NCI-H1092 treated with DMSO at 0.1 percent for 48 hours (cell line): ENCODE results near the gene UNC13C.
A peak's percentile ranks its signal among the peaks of the same experiment; 100 is the strongest.
"Not testable (repeated sequence)": the region's sequence is repeated elsewhere in the genome, so short reads cannot be mapped to it uniquely, and the experiment has no call there.

Experiments
- DNase-seq: peaks from one replicate; lab custom pipeline; 2025; lab: John Stamatoyannopoulos, UW

Gene UNC13C

DNA sequence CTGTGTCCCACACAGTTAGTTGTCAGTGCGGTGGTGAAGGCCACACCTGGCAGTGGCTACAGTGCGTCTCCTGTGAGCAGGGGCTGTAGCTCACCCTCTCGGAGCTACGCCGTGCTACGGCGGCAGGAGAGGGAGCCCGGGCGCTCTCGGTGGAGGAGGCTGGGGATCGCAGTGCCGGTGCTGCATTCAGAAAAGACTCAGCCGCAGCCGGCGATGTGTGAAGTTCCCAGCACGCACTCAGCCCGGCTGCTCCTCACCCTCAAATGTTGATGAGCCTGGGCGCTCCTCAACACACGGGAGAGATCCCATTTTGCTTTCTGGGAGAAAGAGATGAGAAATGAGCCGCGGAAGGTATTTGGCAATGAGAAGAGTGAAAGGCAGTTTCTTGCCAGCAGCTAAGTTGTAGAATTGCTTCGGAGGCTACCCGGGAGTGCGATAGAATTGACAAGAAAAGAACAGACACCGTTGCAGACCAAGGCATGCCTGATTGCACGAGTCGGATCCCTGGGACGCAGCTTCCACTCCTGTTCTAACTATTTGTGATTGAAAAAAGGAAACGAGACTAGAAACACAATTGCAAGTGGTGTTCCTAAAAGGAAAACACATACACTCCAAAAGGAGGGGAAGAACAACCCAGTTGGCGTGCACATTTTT, at the start of gene UNC13C:
Gene UNC13C, plus strand, starts transcription at position 189 of the 654 bp plus-strand sequence. CDS start 34,463 bp downstream, outside the sequence.
- peak; percentile 33 for DNase-seq

DNA sequence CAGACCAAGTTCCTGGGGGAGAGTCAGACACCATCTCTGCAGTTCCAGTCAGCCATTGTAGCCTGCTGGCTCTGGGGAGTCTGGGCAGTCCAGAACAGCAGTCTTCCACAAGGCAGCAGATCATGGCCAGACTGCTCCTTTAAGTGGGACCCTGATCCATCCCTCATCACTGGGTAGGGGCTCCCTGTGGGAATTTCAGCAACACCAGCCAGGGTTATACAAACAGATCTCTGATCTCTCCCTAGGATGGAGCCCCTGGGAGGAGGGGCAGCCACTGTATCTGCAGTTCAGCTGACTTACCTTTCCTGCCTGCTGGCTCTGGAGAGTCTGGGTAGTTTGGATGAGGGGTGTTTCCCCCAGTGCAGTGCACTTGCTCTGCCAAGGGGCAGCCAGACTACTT, 42.1 kb upstream of the UNC13C start:
- DNase-seq, result no peak

DNA sequence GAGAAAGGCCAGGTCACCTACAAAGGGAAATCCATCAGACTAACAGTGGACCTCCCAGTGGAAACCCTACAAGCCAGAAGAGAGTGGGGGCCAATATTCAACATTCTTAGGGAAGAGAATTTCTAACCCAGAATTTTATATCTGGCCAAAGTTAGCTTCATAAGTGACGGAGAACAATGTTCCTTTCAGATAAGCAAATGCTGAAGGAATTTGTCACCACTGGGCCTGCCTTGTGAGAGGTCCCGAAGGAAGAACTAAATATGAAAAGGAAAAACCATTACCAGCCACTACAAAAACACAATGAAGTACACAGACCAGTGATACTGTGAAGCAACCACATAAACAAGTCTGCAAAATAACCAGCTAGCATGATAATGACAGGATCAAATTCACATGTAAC, 40.6 kb upstream of the UNC13C start:
- not testable (repeated sequence) for DNase-seq

DNA sequence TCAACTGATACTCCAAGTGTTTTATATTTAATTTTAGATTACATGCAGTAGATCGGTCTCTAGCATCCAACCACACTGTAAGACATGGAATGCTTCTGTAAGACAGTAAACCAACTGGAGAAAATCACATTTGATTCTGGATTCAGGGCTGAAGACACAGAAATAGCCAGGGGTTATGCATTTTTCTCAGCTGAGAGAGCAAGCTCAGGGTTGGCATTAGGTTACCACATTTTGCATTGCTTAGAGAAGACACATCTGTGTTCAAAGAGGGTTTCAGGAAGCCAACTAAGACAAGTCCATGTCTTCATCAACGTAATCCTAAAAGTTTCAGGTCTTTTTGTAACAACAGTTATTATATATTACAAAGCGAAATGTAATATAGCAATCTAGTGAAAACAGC, 27.7 kb upstream of the UNC13C start:
- DNase-seq, result no peak

DNA sequence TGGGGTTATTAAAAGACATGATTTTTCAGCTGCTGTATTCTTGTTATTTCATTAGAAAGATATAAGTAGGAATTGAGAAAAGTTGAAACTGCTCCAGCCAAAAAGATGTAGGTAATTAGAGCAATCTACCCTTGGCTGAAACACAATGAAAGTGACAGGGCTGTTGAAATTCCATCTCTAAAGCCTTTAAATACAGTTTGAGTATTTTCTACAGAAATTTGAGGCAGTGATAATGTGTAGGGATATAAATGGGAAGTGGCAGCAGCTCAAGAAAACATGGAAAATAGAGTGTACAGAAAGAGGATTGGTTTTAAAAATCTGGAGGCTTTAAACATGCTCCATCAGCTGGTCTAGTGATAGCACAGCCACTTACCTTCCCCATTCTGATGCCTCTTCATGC, 22.8 kb upstream of the UNC13C start:
- no peak for DNase-seq

DNA sequence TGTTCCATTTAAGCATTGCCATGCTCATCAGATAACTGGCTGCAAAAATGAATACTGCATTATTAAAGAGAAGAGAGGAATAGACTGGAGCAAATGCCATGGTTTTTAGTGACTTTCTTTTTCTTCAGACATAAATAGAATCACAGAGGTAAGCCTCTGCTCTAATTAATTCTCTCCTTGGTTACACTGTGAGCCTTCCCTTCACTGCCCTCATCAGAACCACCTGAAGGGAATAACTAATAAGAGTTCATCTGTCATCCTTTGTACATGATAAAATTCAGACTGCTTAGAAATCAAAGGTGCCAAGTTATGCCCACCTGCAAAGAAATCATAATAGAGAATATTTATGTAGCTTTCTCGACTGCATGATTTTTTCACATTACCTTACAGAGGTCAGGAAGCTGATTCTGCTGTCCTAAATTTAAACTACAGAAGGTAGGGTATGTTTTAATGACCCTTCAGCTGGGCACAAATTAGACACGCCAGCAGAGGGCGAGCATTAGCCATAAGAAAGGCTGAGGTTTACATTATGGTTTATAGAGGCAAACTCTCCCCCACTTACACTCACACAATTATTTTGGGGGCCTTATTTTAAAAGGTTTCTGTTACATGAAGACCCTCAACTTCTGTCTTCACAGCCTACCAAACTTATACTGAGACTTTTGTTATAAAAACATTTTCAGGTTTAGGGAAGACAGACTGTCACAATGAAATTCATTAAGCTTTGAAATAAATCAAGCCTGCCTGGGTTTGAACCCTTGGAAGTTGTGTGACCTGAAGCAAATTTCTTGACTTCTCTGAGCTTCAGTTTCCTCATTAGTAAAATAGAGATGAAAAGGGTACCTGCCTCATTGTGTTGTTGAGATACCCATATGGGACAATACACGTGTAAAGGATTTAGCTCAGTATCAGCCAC, 15.3 kb upstream of the UNC13C start:
- peak; percentile 24 for DNase-seq

DNA sequence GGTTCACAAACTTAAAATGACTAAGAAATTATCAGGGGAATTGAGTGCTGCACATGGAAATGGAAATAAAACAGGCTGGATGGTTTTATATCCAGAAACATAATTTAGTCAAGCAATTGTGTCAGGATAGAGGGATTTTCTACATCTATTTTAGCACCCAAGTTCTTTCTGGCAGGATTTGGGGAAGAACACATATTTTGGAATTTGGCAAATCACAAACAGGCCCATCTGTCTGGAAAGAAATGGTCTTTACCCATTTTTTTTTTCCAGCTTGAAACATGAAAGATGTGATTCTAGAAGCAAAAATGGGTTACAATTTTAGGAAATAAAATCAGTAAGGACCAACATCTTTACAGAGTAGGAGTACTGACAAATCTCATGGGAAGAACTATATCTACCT, 14.4 kb upstream of the UNC13C start:
- DNase-seq, result no peak

DNA sequence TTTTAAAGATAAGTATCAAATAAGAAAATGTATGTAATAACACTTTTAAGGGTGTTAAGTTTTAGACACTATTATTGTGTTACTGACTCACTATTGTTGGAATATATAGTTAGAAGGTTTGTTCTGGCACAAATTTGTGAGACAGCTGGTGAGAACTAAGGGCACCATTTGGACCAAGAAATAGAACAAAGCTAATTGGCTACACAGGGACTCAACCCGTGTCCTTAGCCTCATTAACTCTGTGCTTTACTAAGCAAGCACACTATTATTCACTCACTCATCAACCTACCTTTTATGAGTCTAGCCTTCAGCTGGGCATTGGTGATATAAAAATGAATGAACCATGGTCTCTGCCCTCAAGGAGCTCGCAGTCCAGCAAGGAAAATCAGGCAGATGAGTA, 4.1 kb upstream of the UNC13C start:
- no peak for DNase-seq

DNA sequence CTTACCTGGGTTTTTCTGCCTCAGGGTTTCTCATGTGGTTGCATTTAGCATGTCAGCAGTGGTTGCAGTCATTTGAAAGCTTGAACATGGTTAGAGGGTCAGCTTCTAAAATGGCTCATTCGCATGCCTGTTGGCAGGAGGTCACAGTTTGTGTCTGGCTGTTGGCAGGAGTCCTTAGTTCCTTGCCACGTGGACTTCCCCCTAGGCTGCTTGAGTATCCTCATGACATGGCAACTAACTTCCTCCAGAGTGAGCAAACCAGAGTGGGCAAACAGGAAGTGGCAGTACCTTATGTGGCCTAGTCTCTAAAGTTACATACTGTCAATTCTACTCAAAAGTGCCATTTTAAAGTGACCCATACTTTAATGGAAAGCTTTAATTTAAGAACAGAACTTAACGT, 3.4 kb upstream of the UNC13C start:
- no peak for DNase-seq

DNA sequence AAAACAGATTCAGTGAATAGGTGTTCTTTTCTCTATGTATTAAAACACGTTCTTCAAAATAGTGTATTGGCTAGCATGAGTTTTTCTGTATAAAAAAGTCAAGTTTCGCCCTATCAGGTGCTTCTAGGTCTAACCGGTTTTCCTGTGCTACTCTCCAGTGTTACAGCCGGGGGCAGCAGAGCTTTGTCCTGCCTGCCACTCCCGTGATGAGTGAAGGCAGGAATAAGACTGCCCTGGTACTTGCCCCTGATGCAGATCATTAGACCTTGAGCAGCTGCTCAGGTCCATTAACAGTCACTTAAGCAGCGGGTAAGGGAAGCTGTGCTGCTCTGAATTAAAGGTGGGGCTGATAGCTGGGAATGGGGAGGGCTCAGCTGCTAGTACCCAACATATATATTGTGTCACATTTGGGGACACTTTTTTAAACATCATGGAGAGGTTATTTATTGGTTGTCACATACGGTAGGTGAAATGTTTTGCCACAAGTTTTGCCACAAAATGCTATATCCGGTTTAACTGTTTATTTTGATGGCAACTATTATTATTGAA, 1.3 kb upstream of the UNC13C start:
- DNase-seq, result peak; percentile 38

DNA sequence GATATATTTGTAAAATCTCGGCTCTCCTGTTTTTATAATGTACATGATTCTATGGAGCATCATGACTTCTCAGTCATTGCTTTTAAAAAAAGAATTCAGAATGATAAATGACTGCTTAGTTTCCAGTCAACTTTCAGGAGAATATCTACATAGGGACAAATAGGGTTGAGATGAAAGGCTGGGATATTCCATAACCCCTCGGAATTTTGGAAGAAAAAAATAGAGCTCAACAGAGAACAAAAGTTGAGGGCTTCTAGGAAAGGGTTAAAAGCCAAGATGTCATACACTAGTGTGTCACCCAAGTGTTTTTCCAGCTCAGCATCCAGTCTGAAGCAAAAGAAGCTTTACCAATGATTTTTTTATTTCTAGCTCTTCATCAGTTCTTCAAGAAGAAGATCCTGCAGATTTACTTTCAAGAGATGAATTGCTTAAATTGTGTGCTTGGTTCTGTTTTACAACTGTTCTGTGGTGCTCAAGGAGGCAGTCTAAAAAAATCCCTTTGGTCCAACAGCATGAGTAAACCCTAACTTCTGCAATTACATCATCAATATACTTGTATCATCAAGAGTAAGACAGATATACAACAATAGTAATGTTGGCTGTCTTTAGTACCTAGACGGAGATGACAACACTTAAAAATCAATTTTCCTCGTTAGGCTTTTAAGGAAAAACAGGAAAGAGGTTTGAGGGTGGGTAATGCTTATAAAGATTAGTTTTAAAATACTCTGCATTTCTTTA, 979 bp downstream of the UNC13C start:
- no peak for DNase-seq

DNA sequence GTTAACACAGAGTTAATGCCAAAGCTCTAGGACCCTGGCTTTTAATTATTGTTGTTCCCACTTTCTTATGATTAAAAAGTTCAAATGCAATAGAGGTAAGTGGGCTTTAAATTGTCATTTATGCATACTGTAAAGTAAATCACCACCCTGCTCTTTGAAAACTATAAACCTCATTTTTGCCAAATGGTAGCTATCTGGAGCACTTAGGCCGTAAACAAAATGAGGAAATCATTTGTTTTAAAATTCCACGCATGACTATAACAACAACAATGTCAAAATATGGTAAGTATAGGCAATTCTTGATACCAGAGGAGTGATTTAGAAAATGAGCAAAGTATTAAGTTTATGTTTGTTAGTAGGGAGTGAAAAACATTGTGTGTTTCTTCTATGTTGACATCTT, 1.8 kb downstream of the UNC13C start:
- no peak for DNase-seq

DNA sequence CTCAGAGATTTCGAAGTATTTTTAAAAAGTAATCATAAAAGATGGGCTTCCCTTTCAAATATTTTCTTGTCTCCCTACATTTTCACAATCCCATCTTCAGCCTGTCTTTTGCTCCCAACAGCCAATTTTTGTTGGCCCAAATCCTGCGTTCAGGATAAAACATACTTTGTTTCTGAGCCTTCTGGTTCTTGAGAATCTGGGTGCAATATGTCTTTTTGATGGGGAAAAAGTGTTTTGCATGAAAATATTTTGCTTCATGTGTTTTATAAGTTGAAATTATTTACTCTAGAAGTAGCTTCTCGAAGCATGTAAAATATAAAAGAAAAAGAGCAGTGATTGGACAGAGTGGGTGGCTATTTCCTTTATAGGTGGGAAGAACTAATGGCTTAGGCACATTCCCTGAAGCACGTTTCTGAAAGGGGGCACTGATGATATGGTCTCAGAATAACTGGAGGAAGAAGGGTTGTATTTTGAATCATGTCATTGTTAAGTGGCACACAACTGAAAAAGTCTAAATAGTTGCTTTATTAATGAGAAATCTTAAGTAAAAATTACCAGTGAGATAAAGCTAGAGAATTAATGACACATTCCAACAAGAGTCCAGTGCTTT, 3.9 kb downstream of the UNC13C start:
- DNase-seq, result no peak

DNA sequence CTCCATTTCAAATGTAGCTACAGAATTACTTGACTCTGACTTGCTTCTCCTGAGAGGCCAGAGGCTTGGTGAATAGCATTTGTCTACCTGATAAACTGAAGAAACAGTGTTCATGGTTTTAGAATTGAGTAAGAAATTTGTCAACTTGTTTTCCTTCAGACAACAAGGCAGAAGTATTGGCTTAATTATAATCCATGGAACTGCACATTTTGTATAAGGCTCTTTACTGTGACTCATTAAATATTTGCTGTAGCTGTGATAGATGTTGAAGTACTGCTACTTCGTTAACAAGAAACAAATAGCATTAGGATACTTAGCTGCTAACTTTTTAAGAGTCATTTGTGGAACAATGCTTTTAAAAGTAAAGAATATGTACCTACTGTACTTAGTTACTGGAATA, 4.6 kb downstream of the UNC13C start:
- DNase-seq, result no peak

DNA sequence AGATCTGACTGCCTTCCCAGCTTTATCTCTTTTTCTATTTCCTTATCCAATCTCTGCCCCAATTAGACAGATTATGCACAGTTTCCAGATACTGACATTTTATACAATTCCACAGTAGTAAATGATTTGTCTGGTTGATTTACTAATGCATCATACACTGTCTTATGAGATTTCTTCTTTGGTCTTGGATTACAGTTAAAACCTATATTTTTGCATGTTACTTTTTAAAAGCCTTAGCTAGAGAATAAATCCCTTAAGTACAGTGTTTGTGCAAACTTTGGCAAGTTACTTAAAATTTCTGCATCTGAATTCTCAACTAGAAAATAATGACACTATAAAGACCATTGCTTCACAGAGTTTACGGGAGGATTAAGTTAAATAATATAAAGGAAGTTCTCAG, 6.0 kb downstream of the UNC13C start:
- DNase-seq, result no peak

DNA sequence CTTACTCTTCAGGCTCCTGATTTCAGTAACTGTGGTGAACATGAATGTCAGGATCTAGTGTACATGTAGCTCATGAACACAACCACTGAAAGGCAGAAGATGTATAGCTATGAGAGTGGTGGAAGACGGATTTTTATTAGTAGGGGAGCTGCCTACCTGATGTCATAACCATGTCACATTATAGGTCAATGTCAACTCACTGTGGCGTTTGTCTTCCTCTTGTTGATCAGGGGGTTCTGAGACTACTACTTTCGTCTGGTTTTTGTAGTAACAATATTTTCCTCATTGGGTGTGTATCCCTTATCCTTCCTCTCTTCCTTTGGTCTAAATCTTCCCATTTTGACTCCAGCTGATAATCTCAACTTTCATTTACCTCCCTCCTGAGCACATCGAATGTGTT, 7.3 kb downstream of the UNC13C start:
- DNase-seq, result no peak

DNA sequence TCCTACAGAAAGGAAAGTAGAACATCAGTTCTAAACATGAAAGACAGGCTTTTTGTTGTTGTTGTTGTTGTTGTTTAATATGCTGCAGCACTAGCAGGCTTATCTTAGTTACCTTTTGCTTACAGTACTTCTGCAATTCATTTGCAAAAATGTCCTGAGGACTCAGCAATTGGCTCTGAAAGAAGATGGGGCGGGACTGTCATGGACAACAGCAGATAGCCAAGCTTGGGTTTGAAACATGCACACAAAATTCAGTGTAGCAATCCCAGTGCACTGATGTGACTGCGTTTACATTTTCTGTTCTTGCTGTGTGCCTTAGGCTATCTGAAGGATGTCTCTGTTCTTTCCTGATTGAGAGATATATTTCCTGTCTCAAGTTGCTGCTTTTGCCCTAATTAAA, 9.2 kb downstream of the UNC13C start:
- DNase-seq, result no peak

DNA sequence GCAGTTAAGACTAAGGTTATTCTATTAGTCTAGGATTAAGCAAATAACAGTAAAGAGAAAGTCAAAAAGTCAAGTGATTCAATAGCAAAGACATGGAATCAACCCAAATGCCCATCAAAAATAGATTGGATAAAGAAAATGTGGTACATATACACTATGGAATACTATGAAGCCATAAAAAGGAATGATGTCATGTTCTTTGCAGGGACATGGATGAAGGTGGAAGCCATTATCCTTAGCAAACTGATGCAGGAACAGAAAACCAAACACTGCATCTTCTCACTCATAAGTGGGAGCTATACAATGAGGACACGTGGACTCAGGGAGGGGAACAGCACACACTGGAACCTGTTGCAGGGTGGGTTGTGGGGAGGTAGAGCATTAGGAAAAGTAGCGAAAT, 29.0 kb downstream of the UNC13C start:
- DNase-seq, result no peak

DNA sequence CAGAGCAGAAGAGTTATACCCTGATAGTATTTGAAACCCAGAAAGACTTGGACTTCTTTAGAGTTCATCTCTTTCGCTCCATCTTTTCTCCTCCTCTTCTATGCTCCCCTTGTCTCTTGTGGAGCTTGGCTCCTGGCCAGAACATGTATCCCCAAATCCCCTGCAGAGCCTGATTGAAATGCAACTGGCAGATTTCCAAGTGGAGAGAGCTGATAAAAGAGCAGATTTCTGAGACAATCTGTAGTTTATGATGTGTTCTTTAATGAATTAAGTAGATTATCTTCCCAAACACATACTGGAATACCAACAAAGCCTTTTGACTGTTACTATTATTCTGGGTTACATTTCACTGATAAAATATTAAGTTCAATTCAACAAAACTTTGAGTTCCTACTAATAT, 33.4 kb downstream of the UNC13C start:
- DNase-seq, result no peak

DNA sequence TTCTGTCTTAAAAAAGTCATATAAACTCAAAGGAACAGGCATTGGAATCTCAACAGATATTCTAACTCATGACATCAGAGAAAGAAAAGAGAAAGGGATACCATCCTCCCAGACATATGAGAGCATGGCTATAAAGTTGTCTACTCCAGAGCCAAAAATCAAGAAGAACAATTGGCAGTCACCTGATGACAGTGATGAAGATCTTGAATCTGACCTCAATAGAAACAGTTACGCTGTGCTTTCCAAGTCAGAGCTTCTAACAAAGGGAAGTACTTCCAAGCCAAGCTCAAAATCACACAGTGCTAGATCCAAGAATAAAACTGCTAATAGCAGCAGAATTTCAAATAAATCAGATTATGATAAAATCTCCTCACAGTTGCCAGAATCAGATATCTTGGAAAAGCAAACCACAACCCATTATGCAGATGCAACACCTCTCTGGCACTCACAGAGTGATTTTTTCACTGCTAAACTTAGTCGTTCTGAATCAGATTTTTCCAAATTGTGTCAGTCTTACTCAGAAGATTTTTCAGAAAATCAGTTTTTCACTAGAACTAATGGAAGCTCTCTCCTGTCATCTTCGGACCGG, 35.9 kb downstream of the UNC13C start:
- no peak for DNase-seq

DNA sequence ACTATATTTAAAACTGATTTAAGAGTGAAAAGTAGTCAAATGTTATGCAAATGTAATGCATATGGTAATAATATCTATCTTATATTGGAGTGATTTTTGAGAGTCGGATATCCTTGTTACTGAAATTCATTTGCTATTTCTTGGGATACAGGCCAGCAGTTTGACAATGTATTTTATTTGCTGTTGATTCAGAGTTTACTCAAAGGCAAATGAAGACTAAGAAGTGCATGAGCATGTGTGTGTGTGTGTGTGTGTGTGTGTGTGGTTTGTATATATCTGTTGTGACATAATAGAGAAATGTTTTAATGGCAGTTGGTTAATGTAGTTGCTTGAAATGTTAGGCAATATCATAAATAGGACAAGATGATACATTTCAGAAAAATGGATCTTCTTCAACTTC, 39.0 kb downstream of the UNC13C start:
- no peak for DNase-seq

DNA sequence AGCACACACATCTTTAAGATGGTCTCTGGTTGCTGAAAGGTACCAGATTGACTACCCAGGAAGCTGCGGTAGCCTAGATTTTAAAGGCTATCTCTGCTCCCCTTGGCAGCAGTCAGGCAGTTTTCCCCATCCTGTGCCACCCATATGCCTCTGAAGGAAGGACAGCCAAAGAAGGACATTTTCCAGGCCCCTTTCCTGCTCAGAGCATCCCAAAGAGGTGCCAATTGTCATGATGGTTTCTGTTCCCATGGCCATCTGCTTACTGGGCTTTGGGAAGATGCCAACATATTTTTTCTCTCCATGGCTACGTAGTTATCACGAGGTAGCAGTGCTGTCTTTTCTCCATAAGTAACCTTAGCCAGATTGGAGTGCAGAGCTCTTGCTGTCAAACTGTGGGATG, 39.7 kb downstream of the UNC13C start:
- DNase-seq, result no peak
